ENCODE measurements around the gene SLC28A3.

SLC28A3 gene

DNA sequence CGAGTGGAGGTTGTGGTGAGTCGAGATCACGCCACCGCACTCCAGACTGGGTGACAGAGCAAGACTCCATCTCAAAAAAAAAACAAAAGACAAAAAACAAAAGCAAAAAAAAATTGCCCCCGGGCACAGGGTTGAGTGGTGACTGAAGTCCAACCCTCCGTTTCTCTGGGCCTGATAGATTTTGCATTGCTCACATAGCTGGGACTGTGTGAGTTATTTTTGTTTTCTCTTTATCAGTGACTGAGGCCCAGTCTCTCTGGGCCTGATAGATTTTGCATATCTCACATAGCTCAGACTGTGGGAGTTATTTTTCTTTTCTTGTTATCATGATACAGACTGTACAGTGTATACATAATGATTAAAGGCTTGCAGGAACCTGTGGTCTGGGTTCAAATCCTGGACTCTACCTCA lies 2.6 kb upstream of the SLC28A3 start:
- no peak for DNase-seq (ENCODE audit: low read depth in 2 of 2)

DNA sequence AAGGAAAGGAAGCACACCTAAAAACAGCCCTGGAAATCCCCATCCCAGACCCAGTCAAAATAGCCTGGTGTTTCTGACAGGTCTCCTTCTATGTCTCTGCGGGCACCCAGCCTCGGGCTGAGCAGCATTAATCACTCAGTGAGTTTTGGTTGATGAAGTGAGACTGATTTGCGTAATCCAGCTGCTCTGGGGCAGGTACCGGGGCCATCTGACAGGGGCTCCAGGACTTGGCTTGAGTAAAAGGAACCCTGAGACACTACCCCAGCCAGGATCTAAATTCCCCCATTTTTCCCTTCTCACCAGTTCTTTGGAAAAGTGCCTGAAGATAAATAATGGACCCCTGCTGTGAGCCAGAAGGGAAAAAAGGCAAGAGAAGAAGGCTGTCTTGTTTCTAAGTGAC lies 596 bp downstream of the SLC28A3 start:
- DNase-seq (ENCODE audit: low read depth in 2 of 2): no peak

DNA sequence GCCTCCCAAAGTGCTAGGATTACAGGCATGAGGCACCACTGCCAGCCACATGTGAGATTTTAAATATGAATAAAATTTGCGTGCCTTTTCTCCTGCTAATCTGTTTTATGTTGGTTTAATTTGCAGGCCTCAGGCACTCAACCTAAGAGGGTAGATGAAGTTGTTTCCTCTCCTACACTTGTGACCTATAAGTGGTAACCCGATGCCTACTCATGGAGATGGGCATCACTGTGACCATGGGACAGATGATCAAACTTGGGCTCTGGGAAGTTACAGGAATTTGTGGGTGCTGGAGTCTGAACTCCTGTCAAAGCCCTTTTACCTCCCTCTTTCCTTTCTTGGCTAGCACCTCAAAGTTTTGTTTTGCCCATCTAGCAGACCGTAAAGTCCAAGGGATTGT lies 1.1 kb downstream of the SLC28A3 start:
- no peak for DNase-seq (ENCODE audit: low read depth in 2 of 2)

DNA sequence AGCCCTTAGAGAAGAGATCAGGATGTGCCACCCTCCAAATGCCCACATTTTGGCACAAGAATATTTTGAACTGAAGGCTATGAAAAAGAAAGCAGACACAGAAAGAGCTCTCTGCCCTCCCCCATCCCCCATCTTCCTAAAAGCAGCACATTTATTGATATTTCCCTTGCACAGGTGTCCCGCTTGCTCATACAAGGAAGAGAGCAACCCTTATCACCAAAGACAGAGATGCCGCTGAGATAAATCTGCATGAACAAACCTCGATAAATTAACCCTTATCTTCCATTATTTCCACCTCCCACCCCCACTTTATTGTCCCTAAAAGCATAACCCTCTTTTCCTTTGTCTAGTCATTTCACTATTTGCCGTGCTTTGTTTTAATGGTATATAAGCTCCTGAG lies 1.8 kb downstream of the SLC28A3 start:
- DNase-seq (ENCODE audit: low read depth in 2 of 2): no peak

DNA sequence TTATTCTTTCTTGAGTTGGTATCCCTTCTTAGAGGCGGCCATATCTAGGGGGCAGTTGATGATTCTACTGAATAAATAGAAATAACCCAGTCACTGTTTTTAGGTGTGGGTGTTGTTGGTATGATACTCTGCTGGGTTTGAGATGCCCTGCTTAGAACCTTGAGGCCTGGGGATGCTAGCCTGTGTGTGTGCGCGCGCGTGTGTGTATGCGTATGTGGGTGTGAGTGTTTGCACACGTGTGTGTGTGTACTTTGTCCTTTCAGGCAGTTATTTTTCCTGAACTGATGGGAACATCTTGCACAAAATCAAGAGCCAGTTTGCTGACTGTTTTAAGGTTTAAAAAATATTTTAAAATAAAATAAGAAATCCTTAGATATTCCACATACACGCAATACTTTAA lies 3.3 kb downstream of the SLC28A3 start:
- DNase-seq (ENCODE audit: low read depth in 2 of 2): no peak

DNA sequence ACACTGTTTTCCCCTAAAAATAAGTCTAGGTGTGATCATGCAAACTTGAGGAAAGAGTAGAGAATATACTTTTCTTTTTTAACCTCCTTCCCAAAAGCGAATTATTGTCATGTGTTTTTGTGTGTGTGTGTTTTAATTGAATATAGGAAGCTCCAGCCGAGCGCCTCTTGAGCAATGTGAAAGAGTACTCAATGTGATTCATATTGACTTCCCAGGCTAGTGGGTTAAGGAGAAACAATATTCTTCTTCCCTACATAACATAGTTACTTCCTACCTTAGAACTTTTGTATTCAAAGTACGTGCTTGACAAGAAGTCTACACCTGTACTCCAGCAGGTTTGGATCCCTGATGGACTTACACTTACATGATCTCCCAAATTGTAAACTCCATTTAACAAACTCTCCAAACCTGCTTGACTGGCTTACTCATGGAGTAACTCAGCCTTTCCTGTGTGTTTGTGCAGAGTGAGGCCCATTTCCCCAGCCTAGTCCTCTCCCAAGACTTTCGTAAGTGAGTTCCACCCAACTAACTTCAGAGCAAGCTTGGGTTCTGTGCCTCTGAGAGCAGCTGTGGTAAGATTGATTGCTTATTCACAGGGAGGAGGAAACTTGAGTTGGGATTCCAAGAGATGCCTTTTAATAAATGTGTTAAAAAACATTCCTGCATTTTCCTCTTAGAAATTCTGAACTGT lies 9.3 kb downstream of the SLC28A3 start:
- no peak for DNase-seq (ENCODE audit: low read depth in 2 of 2)

DNA sequence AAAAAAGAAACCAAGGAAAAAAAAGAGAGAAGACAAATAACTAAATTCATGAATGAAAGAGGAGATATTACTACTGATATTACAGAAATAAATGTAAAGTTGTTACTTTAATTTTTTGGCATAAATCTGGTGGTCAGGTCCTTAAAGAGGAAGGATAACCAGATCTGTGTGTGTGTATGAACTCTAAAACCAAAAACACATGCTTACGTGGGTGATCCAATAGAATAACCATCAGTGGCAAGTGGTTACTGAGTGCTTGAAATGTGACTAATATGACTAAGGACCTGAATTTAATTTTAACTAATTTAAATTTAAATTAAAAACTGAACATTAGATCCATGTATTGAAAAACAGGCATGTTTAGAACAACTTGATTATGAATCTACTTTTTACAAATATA lies 10.3 kb downstream of the SLC28A3 start:
- no peak for DNase-seq (ENCODE audit: low read depth in 2 of 2)

DNA sequence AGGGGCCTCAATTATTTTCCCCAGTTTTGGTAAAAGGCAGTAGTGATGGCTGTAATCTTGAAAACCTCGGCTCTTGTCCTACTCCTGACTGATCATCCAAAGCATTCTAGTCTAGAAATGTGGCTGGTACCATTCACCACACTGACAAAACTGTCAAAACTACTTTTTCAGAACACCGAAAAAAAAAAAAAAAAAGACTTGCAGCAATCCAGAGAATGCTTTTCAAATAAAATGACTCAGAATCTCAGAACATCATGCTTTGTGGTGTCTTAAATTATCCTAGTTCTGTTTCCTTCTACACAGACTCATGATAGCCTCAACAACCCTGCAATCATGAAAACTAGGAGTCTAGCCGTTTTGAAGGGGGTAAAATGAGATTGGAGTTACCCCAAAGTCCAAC lies 13.4 kb downstream of the SLC28A3 start:
- no peak for DNase-seq (ENCODE audit: low read depth in 2 of 2)

DNA sequence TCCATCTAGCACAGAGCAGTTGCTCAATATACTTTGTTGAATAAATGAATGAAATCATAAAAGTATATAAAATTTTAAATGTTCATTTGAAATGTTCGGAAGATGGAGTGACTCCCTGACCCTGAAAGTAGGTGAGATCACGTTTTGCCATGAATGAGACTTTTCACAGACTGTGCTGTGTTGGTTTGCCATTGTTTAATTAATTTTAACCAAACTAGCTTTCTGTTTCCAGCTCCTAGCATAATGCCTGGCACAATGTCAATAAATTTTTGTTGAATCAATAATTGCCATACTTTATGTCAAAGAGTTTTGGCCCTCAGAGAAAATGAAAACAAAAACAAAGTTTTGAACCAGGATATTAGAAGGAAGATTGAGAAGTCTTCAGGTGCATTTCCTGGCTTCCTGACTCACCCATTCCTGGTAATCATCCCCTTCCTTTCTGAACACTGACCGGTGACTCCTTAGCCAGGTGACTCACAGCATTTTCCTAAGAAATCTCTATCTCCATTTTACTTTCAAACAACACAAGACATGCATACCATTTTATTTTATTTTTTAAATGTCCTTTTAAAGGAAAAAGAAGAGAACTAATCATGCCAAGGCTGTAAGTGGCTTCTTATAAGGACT lies 15.1 kb downstream of the SLC28A3 start:
- DNase-seq (ENCODE audit: low read depth in 2 of 2): no peak

DNA sequence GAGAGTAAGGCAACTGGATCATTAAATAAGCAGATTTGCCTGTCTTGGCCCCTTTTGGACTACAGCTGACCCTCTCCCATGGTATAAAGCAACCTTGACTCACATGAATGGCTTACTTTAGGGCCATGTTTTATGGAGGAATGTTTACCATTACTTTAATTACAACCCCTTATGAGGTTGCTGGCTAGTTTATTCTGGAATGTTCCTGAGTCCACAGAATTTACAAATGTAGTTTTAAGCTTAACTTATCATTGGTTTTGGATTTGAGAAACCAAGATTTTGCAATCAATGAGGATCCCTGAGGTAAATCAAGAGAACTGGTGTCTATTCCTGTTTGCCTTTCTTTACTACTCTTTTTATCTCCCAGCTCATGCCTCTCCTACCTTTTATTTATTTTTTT lies 15.7 kb downstream of the SLC28A3 start:
- no peak for DNase-seq (ENCODE audit: low read depth in 2 of 2)

DNA sequence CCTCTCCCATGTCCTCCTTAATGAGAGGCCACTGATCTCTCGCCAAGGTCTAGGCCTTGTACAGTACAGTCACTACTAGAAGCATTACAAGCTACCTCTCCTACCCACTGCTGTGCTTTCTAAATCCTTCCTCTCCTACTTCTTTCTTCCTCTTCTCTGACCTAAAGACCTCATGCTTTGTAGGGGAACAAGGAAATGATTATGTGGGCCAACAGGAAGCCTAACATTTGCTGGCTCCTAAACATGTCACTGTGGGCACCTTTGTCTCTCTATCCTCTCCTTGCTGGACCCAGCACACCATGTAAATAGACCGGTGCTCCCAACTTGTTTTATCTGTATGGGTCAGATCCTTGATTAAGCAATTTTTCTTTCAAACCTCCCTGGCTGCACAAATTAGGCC lies 16.7 kb downstream of the SLC28A3 start:
- no peak for DNase-seq (ENCODE audit: low read depth in 2 of 2)

DNA sequence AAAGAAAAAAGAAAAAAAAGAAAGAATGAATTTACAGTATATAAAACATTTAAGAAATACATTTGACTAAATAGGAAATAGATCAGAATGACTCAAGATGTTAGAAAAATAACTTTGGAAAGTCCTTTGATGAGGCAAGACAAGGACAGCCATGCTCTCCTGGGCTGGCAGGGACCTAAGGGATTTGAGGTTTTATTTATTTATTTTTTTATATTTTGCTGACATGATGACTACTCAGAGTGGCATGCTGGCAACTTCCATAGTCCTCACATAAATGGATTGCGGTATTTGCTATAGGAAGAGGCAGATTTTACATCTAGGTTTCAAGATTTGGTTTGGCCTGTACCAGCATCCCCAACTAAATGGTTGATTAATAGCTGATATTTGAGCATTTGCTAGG lies 17.7 kb downstream of the SLC28A3 start:
- DNase-seq (ENCODE audit: low read depth in 2 of 2): no peak

DNA sequence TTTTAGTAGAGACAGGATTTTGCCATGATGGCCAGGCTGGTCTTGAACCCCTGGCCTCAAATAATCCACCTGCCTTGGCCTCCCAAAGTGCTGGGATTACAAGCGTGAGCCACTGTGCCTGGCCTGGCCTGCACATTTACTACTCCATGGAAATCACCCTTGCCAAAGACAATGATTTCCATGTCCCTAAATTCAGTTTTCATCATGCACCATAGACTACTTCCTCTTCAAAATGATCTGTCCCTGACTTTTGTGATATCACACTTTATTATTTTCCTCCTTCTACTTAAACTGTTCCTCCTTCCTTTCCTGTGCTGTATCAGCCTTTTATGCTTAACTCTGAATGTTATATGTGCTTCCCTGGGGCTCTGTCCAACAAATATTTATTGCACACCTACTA lies 20.3 kb downstream of the SLC28A3 start:
- DNase-seq (ENCODE audit: low read depth in 2 of 2): no peak

DNA sequence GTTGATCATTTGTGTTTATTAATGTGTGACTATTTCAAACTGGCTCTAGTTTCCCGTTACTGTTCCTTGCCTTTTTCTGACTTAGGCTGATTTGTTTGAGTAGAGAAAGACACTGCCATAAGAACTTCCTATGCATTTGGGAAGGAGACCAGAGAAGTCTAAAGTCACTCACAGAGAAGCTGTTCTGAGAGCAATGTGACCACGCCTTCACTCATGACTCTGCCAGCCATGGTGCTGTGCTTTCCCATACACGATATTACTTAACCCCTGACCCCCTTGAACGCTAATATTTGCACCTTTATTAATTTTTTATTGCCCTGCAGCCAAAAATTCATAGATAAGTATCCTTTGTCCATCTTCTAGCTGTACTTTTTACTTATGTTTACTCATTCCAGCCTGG lies 20.9 kb downstream of the SLC28A3 start:
- DNase-seq (ENCODE audit: low read depth in 2 of 2): no peak

DNA sequence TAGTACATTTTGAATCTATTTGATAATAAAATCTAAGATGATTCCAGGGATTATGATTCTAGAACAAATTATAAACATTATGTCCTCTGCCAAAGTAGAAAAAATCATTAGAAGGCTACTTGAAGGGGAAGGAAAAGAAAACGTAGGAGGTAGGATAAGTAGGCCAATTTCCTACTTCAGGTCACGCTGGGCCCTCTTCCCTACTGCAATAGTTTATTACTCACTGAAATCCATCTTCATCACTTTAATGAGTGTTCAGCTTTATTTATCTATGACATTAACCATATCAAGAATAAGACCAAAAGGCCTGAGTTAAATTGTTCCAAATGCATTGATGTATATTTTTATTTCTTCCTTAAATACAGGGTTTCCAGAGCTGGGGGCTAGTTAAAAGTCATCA lies 21.6 kb downstream of the SLC28A3 start:
- DNase-seq (ENCODE audit: low read depth in 2 of 2): no peak

DNA sequence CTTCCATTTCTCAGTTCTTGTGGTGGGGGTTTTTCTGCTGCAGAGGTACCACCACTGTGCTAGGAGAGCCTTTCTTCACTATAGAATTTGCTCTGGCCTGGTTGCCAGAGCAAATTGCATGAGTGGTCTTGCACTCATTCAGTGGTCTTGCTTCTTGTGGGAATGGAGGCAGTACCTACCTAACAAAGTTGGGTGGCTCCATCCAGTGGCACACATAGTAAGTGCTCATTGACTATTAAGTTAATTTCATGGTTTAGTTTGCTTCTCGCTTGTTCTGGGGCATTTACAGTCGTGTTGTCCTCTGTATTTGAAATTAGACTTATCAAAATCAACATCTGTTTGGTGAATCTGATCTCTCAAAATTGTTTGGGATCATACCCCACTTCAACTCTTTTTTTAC lies 23.0 kb downstream of the SLC28A3 start:
- no peak for DNase-seq (ENCODE audit: low read depth in 2 of 2)

DNA sequence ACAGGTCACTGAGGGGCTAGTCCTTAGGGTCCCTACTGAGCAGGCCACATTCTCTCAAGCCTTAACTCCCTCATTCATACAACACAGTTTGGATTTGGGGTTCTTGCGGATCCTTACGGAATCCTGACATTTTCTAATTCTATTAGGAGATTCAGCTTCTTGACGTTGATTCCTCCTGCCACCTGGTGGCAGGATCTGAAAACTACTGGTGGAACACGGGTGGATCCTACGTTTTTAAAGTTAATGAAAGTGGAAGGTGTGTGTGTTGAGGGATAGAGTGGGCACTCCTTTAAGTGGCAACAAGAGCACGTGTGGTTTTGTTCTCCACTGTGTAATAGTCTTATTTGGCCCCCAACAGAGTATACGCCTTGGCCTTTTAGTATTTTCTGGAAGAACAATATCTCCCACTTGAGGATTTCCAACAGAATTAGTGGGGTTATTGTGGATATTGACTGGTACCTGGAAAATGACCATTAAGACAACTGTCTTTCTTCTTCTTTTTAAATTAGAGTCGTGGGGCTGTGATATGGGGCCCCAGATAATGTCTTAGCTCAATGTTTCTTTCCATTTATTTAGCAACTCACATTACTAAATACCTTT lies 25.2 kb downstream of the SLC28A3 start:
- DNase-seq (ENCODE audit: low read depth in 2 of 2): peak in 1 of 2 donors; percentile 14

DNA sequence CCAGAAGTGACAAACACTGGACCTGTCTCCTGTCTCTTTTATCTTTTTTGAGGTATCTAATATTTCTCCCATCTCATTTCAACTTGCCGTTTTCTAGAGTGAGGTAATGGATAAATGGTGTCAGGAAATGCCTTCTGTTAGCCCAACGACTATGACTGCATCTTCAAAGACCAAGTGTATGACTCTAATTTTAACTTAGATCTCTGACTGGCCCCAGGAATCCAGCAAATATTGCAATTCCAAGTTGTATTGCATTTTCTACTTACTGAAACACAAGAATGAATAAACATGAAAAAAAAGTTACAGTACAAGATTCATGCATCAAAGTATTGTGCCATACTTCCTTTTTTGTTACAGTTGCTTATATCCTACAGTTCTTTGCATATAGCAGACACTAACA lies 26.3 kb downstream of the SLC28A3 start:
- no peak for DNase-seq (ENCODE audit: low read depth in 2 of 2)

DNA sequence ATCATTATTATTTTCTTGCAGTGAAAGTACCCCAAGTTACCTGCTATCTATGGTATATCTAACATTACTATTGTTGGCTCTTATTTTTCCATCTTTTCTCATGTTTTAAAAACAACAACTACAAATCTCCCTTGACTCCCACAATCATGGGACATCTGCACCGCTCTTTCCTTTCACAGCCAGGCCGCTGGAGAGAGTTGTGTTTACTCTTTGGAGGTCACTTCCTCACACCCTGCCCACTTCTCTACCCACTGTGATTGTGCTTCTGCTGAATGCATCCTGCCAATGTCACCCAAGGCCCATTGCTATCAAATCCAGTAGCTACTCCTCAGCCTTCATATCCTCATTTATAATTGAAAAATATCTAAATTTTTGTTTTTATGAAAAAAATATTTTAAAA lies 29.7 kb downstream of the SLC28A3 start:
- DNase-seq (ENCODE audit: low read depth in 2 of 2): no peak

DNA sequence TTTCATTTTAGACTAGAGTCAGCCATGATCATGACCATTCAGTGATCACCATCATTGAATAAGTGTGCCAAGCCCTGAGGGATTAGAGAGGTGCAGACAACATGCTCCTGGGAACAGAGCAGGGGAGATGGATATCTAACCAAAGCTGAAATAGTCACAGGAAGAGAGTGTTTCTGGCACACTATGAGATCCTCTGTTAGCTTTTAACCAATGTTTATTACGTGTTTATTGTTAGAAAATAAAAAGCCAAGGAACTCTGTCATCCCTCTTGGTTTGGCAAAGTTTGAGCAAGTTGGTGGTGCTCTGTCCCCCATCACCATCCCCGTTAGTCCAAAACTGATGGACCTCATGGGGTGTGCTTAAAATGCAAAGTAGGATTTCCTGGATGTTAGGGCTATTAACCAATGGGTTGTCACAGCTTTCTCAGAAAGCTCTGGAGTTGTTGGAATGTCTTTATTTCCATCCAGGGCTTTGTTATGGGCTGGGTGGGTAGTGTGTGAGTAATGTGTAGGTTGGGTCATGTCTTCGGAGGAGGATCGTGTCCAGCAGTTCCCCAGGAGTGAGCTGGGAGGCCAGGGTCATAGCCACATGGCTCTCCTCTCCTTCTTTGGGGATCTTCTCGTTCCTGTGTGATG lies 34.9 kb downstream of the SLC28A3 start:
- no peak for DNase-seq (ENCODE audit: low read depth in 2 of 2)

DNA sequence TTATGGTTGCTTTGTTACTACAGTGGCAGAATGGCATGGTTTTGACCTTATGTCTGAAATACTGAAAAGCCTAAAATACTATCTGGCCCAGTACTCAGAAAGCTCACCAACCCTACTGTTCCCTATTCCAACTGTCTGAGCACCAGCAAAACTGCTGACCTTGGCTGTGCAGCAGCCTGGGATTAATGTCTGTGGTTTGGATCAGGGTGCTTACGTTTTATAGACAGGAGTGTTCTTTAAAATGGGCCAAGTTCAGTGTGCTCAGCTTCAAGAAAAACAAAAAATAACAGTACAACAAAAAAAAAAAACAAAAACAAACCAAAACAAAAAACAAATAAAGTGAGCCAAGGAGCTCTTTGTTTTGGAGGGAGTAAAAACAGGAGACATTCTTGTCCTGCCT lies 36.4 kb downstream of the SLC28A3 start:
- DNase-seq (ENCODE audit: low read depth in 2 of 2): no peak

DNA sequence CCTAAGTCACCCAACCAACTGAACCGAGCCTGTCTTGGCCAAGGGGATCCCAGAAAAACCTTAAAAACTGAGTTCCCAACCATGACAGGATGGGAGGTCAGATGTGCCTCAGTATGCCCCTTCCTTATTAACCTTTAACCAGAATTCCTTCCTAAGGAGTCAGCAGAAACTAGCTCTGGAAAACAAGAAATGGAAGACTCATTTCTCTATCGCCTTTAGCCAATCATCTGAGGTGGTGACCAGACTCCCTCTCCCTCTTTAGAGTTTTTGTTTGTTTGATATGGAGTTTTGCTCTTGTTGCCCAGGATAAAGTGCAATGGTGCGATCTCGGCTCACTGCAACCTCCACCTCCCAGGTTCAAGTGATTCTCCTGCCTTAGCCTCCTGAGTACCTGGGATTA lies 37.5 kb downstream of the SLC28A3 start:
- DNase-seq (ENCODE audit: low read depth in 2 of 2): no peak

DNA sequence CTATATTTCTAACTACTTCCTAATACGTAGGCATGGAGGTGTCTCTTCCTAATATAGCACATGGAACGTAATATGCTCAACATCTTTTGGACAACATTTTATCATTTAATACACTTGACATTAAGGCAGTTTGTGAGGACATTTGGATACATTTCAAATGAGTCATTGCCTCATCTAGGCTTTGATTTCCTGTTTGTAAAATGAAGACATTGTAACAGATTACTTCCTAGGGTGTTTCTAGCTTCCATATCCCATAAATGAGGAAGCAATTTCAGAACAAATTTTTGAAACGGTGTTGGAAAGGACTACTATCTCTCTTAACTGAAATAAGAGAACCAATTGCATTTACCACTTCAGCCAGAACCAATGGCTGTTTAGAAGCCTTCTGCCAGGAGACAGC lies 38.7 kb downstream of the SLC28A3 start:
- no peak for DNase-seq (ENCODE audit: low read depth in 2 of 2)

All from stimulated activated CD8-positive, alpha-beta memory T cell treated with anti-CD3 and anti-CD28 coated beads, Interleukin-7, amount 100 ng/mL, for 1 hour (primary cell).